Iris pigment epithelial cell (primary cell): ENCODE data around the gene WDFY4.

Experiments used
- DNase-seq: peaks from one replicate; pipeline ENCODE4 v3.0.0-alpha.2; 2011; ENCODE audit warnings: low read depth

WDFY4 gene

GRCh38 chr10:48993627-48994026, 309.0 kb downstream of the WDFY4 start:
- DNase-seq: no peak

GRCh38 chr10:48996329-48996728, 311.7 kb downstream of the WDFY4 start:
- no peak for DNase-seq

GRCh38 chr10:48999346-48999745, 314.7 kb downstream of the WDFY4 start:
- no peak for DNase-seq

- no peak for DNase-seq
Measured at GRCh38 chr10:49000437-49001398, 316.0 kb downstream of the WDFY4 start.

- DNase-seq: no peak
Measured at GRCh38 chr10:49001402-49001801, 316.7 kb downstream of the WDFY4 start.

- DNase-seq: no peak
Measured at GRCh38 chr10:49001870-49002672, 317.4 kb downstream of the WDFY4 start.

- no peak for DNase-seq
Measured at GRCh38 chr10:49005270-49005669, 320.6 kb downstream of the WDFY4 start.

GRCh38 chr10:49007129-49007528, 322.5 kb downstream of the WDFY4 start:
- DNase-seq: no peak

GRCh38 chr10:49008091-49008490, 323.4 kb downstream of the WDFY4 start:
- no peak for DNase-seq

- DNase-seq: no peak
Measured at GRCh38 chr10:49008505-49009198, 324.0 kb downstream of the WDFY4 start.

GRCh38 chr10:49009199-49009979, 324.7 kb downstream of the WDFY4 start:
- no peak for DNase-seq

- DNase-seq: no peak
Measured at GRCh38 chr10:49010295-49010694, 325.6 kb downstream of the WDFY4 start.

- DNase-seq: no peak
Measured at GRCh38 chr10:49010865-49011264, 326.2 kb downstream of the WDFY4 start.

- no peak for DNase-seq
Measured at GRCh38 chr10:49011756-49012155, 327.1 kb downstream of the WDFY4 start.

GRCh38 chr10:49012603-49013002, 327.9 kb downstream of the WDFY4 start:
- DNase-seq: no peak

GRCh38 chr10:49015700-49016099, 331.0 kb downstream of the WDFY4 start:
- no peak for DNase-seq

- DNase-seq: no peak
Measured at GRCh38 chr10:49021685-49022084, 337.0 kb downstream of the WDFY4 start.

GRCh38 chr10:49023071-49023470, 338.4 kb downstream of the WDFY4 start:
- DNase-seq: no peak

- no peak for DNase-seq
Measured at GRCh38 chr10:49023752-49024151, 339.1 kb downstream of the WDFY4 start.

- DNase-seq: no peak
Measured at GRCh38 chr10:49024484-49024883, 339.8 kb downstream of the WDFY4 start.

GRCh38 chr10:49025347-49025983, 340.8 kb downstream of the WDFY4 start:
- DNase-seq: no peak
